ENCODE measurements around the gene GLYR1. TPM values are rescaled to one million over a fixed set of nuclear protein-coding genes. Genes with fewer than 3 reads are reported as not detected.

The GLYR1 gene
- total RNA-seq, 4 donors from 2014 or later: 81.8 to 111 (median 98.8) TPM

- WGBS: 93% methylated on average over 19 of the region's 26 CpGs
- H3K27ac ChIP-seq (replicated peaks in 1 of 4): peak overlapping the region in 1 of 4 donors; percentile 36
- intact Hi-C loops (cut with DNase I): no loop called here
Measured at GRCh38 chr16:4893103-4893862, 46.2 kb upstream of the GLYR1 start.

DNA sequence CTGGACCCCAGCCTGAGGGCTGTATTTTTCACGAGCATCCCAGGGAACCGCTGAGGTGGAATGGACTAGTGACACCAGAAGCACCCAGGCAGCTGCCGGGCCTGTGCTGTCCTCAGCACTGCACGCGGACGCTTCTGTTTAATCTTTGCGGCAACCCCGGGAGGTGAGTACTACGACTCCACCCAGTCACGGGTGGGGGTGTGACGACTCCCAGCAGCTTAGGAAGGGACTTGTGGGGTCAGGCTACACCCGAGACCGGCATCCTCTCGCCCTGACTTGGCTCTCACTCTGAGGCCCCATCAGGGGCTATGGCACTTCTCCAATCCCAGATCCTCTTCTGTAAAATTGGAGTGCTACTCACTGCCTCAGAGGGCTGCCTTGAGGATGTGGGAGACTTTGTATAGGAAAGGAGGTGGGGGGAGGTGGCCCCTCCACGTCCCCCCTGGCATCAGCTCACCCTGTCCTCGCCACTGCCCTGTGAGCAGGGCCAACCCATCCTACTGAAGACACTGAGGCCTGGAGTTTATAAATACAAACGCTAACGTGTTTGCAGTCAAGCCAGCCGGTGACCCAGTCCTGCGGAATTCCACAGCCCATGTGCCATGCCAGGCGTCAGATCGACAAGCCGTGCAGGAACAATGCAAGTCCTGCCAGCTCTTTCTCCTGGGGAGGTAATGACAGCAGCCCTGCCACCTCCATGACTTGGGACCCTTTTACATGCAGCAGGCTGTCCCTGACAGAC, 45.4 kb upstream of the GLYR1 start:
- Histone ChIP-seq H3K4me3 (no peak overlapping the region), H3K27ac (replicated peaks in 1 of 4) (peak overlapping the region in 1 of 4 donors; percentile 36), H3K27me3 (no peaks in the 10 kb centered on the region), H3K4me1 (peaks cover 10 to 19% (median 14%) of the 10 kb centered on the region in 4 donors), H3K9me3 (no peaks in the 10 kb centered on the region), H3K36me3 (peaks cover 7 to 79% (median 34%) of the 10 kb centered on the region in 4 donors)
- TF ChIP-seq EP300 (IDR thresholded peaks at IDR 0.05) (no peak), POLR2A (IDR thresholded peaks at IDR 0.05; ENCODE audit: low read depth) (no peak), POLR2AphosphoS5 (IDR thresholded peaks at IDR 0.05) (no peak)
- TF ChIP-seq, protein P1, sequence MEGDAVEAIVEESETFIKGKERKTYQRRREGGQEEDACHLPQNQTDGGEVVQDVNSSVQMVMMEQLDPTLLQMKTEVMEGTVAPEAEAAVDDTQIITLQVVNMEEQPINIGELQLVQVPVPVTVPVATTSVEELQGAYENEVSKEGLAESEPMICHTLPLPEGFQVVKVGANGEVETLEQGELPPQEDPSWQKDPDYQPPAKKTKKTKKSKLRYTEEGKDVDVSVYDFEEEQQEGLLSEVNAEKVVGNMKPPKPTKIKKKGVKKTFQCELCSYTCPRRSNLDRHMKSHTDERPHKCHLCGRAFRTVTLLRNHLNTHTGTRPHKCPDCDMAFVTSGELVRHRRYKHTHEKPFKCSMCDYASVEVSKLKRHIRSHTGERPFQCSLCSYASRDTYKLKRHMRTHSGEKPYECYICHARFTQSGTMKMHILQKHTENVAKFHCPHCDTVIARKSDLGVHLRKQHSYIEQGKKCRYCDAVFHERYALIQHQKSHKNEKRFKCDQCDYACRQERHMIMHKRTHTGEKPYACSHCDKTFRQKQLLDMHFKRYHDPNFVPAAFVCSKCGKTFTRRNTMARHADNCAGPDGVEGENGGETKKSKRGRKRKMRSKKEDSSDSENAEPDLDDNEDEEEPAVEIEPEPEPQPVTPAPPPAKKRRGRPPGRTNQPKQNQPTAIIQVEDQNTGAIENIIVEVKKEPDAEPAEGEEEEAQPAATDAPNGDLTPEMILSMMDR (IDR thresholded peaks at IDR 0.05): no peak
- no peak for DNase-seq (ENCODE audit: extremely low spot score)
- 25% methylated on average over 14 of the region's 23 CpGs for WGBS
- intact Hi-C loops (cut with DNase I): no loop called here

More at GRCh38 chr16:4893103-4893862, 46.2 kb upstream of the GLYR1 start:
- Histone ChIP-seq H3K27me3 (no peaks in the 10 kb centered on the region), H3K36me3 (peaks cover 0 to 79% (median 29%) of the 10 kb centered on the region in 4 donors), H3K4me1 (peaks cover 10 to 19% (median 14%) of the 10 kb centered on the region in 4 donors), H3K9me3 (no peaks in the 10 kb centered on the region), H3K4me3 (no peak overlapping the region)
- TF ChIP-seq, protein P1 (IDR thresholded peaks at IDR 0.05): no peak
- TF ChIP-seq POLR2A (IDR thresholded peaks at IDR 0.05; ENCODE audit: low read depth) (no peak), EP300 (IDR thresholded peaks at IDR 0.05) (no peak), POLR2AphosphoS5 (IDR thresholded peaks at IDR 0.05) (no peak)
- no peak for DNase-seq (ENCODE audit: extremely low spot score)

DNA sequence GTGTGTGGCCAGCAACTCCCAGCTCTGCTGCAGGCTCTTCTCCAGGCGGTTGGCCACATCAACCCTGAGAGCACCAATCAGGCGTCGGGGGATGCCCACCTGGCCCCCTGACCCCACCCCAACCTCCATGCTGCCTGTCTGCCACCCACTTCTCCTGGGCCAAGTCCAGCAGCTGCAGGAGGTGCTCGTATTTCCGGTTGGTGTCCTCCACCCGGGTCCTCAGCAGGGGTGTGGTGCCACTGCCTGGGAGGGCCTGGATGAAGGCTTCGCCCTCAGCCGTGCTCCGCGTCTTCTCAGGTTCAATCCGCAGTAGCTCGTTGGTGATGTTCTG, 44.8 kb upstream of the GLYR1 start:
- H3K9me3 ChIP-seq: no peaks in the 10 kb centered on the region
- intact Hi-C loops (cut with DNase I): no loop called here

DNA sequence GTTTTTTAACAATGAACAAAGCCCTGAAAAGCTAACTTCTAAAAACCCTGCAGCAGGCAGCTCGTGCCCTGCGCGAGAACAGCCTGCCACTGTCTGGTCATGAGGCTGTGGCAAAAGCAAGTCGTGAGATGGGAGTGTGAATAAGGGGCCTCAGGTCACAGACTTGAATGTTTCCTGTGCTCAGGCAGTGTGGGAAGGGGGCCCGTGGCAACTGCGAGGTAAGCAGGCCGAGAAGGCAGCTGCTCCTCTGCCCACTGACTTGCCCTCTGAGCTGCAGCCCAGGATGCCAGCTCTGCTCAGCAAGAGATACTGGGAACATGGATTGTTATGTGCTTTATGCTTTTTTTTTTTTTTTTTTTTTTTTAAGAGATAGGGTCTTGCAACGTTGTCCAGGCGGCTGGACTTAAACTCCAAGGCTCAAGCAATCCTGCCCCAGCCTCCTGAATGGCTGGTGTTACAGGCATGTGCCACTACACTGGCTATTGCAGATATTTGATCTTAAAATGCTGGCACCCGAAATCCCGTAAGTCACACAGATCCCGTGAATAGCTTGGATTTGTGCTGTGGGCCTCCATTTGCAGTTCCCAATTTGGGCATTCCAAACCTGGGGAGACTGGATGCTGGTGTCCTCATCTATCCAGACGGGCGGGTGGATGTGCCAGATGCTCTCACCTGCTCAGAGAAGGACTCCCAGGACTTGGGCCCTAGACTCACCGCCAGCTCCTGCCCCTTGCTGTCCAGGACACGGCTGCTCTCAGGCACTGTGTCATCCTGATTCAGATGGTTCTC, 44.2 kb upstream of the GLYR1 start:
- H3K9me3 ChIP-seq: no peaks in the 10 kb centered on the region
- H3K4me3 ChIP-seq: no peak overlapping the region
- intact Hi-C loops (cut with DNase I): no loop called here
- WGBS: 85% methylated on average over 16 of the region's 16 CpGs
- H3K36me3 ChIP-seq: peaks cover 19 to 89% (median 47%) of the 10 kb centered on the region in 4 donors
- DNase-seq (ENCODE audit: extremely low spot score): no peak
- TF ChIP-seq, protein P1 (IDR thresholded peaks at IDR 0.05): no peak
- TF ChIP-seq EP300 (IDR thresholded peaks at IDR 0.05) (no peak), POLR2AphosphoS5 (IDR thresholded peaks at IDR 0.05) (no peak), POLR2A (IDR thresholded peaks at IDR 0.05; ENCODE audit: low read depth) (no peak)
- no peak overlapping the region for H3K27ac ChIP-seq (replicated peaks in 1 of 4)
- peaks cover 10 to 19% (median 14%) of the 10 kb centered on the region in 4 donors for H3K4me1 ChIP-seq
- no peaks in the 10 kb centered on the region for H3K27me3 ChIP-seq

More for the DNA sequence above, 44.8 kb upstream of the GLYR1 start:
- H3K36me3 ChIP-seq: peaks cover 14 to 83% (median 41%) of the 10 kb centered on the region in 4 donors
- H3K4me3 ChIP-seq: no peak overlapping the region
- peak overlapping the region in 1 of 4 donors; percentile 36 for H3K27ac ChIP-seq (replicated peaks in 1 of 4)
- no peak for DNase-seq (ENCODE audit: extremely low spot score)
- H3K27me3 ChIP-seq: no peaks in the 10 kb centered on the region
- WGBS: 80% methylated on average over 12 of the region's 12 CpGs
- no peak for TF ChIP-seq EP300 (IDR thresholded peaks at IDR 0.05)
- TF ChIP-seq, protein P1 (IDR thresholded peaks at IDR 0.05): no peak
- TF ChIP-seq POLR2A (IDR thresholded peaks at IDR 0.05; ENCODE audit: low read depth): no peak
- TF ChIP-seq POLR2AphosphoS5 (IDR thresholded peaks at IDR 0.05): no peak
- H3K4me1 ChIP-seq: peaks cover 10 to 19% (median 14%) of the 10 kb centered on the region in 4 donors

Data from esophagus muscularis mucosa (tissue), 4 donors.